Right renal pelvis (tissue), 4 donors: ENCODE measurements around the gene KIAA1671. TPM values are rescaled to one million over a fixed set of nuclear protein-coding genes. Genes with fewer than 3 reads are reported as not detected.

ENCODE experiments used
- polyA plus RNA-seq, 4 donors: library from polyadenylated mRNA; unstranded; fragments of 120-200 nt; gene quantifications; one replicate each; pipeline ENCODE4 v1.2.1, GENCODE V29; 2013; ENCODE audit not compliant: insufficient read length in 4 of 4

The KIAA1671 gene
- polyA plus RNA-seq, 4 donors, result 25.3 to 29.6 (median 27.6) TPM

Other genes starting within 250 kb of the KIAA1671 start
- gene PIWIL3, start 178.0 kb upstream of the KIAA1671 start, polyA plus RNA-seq, result under 1 TPM in 1 of 4 donors, not detected in 3; 0.04 TPM
- gene SGSM1, start 146.5 kb upstream of the KIAA1671 start, polyA plus RNA-seq, result 1 to 10 TPM; 1.9 to 2.7 (median 2.3) TPM
- under 1 TPM in 1 of 4 donors, not detected in 3; 0.08 TPM for gene LHFPL7, start 6.0 kb upstream of the KIAA1671 start, polyA plus RNA-seq
- under 1 TPM in 2 of 4 donors, not detected in 2; 0.23 to 0.32 TPM for gene CRYBB3, start 247.1 kb downstream of the KIAA1671 start, polyA plus RNA-seq